ENCODE data around the gene DBF4B. TPM values are rescaled to one million over a fixed set of nuclear protein-coding genes. Genes with fewer than 3 reads are reported as not detected.

Gene DBF4B
- total RNA-seq, 1 experiment from 2014 or later = 32.9 TPM

- H3K4me3 Mint-ChIP-seq = no peak overlapping the region
- ATAC-seq (no peak), DNase-seq (ENCODE audit: low spot score) (no peak)
- no peaks in the 10 kb centered on the region for H3K9me3 Mint-ChIP-seq
- peaks cover 13% of the 10 kb centered on the region for H3K27me3 Mint-ChIP-seq (ENCODE audit: low read depth)
- TF ChIP-seq ZNF423 (CRISPR knock-in tag; IDR thresholded peaks at IDR 0.05) (peak; percentile 98), ZNF396 (CRISPR knock-in tag; IDR thresholded peaks at IDR 0.05; ENCODE audit: borderline replicate concordance) (no peak), ETV6 (CRISPR knock-in tag; IDR thresholded peaks at IDR 0.05) (no peak)
- H3K36me3 Mint-ChIP-seq = no peaks in the 10 kb centered on the region
- CTCF ChIA-PET = interaction anchor here (1.8 kb wide), 1 partner anchor 111 kb away, joined by 6 read pairs; no protein-coding TSS in a partner anchor
- no peak overlapping the region for H3K27ac Mint-ChIP-seq
- POLR2A ChIA-PET = interaction anchor here (0.5 kb wide), 1 partner anchor 100 kb away, joined by 9 read pairs; no protein-coding TSS in a partner anchor
- H3K4me1 Mint-ChIP-seq = peaks cover 11% of the 10 kb centered on the region
Observed at GRCh38 chr17:44767493-44767892, 59.0 kb downstream of the DBF4B start.

DNA sequence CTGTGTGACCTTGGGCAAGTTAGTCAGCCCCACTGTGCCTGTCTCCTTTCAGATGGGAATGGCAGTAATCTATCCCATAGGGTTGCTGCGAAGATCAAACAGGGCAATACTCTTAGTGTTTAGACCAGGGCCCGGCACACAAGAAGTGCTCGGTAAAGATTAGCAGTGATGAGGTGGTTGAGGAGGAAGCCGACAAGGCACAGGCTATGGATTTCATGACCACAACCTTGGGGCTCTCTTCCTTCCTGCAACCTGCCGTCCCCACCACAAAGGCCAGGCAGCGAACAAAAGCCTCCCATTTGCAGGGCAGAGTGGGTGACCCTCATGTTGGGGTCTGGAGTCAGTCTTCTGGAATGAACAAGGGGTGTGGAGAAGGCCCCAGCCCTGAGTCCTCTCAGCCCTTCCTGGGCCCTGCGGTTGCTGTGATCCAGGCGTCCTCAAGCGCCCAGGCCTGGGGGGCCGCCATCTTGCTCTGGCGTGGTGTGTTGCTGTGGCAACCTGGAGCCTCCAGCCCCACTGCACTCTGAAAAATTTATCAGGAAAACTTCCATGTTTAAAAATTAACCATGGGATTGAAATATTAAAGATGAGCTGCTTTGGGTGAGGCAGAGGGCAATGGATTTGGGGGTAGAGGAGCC is 60.2 kb downstream of the DBF4B start:
- no peak for ATAC-seq
- TF ChIP-seq ZNF138 (CRISPR knock-in tag; conservative IDR thresholded peaks at IDR 0.05) (no peak), OVOL2 (CRISPR knock-in tag; IDR thresholded peaks at IDR 0.05; ENCODE audit: borderline replicate concordance) (no peak), HMGXB4 (CRISPR knock-in tag; IDR thresholded peaks at IDR 0.05) (no peak), ESRRA (CRISPR knock-in tag; IDR thresholded peaks at IDR 0.05; ENCODE audit: borderline replicate concordance) (no peak), PRDM15 (CRISPR knock-in tag; IDR thresholded peaks at IDR 0.05) (no peak), JUN (CRISPR knock-in tag; IDR thresholded peaks at IDR 0.05) (no peak), ZNF281 (CRISPR knock-in tag; IDR thresholded peaks at IDR 0.05) (no peak), FOXK1 (CRISPR knock-in tag; IDR thresholded peaks at IDR 0.05) (no peak), ZNF416 (CRISPR knock-in tag; IDR thresholded peaks at IDR 0.05) (no peak), NFATC4 (CRISPR knock-in tag; IDR thresholded peaks at IDR 0.05) (no peak), TCF7 (CRISPR knock-in tag; IDR thresholded peaks at IDR 0.05; ENCODE audit: low read depth) (no peak), TEAD4 (CRISPR knock-in tag; IDR thresholded peaks at IDR 0.05) (no peak), NR1H2 (CRISPR knock-in tag; IDR thresholded peaks at IDR 0.05) (no peak)
- TF ChIP-seq, protein P1, sequence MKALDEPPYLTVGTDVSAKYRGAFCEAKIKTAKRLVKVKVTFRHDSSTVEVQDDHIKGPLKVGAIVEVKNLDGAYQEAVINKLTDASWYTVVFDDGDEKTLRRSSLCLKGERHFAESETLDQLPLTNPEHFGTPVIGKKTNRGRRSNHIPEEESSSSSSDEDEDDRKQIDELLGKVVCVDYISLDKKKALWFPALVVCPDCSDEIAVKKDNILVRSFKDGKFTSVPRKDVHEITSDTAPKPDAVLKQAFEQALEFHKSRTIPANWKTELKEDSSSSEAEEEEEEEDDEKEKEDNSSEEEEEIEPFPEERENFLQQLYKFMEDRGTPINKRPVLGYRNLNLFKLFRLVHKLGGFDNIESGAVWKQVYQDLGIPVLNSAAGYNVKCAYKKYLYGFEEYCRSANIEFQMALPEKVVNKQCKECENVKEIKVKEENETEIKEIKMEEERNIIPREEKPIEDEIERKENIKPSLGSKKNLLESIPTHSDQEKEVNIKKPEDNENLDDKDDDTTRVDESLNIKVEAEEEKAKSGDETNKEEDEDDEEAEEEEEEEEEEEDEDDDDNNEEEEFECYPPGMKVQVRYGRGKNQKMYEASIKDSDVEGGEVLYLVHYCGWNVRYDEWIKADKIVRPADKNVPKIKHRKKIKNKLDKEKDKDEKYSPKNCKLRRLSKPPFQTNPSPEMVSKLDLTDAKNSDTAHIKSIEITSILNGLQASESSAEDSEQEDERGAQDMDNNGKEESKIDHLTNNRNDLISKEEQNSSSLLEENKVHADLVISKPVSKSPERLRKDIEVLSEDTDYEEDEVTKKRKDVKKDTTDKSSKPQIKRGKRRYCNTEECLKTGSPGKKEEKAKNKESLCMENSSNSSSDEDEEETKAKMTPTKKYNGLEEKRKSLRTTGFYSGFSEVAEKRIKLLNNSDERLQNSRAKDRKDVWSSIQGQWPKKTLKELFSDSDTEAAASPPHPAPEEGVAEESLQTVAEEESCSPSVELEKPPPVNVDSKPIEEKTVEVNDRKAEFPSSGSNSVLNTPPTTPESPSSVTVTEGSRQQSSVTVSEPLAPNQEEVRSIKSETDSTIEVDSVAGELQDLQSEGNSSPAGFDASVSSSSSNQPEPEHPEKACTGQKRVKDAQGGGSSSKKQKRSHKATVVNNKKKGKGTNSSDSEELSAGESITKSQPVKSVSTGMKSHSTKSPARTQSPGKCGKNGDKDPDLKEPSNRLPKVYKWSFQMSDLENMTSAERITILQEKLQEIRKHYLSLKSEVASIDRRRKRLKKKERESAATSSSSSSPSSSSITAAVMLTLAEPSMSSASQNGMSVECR (CRISPR knock-in tag; IDR thresholded peaks at IDR 0.05; ENCODE audit: borderline replicate concordance) = no peak
- TF ChIP-seq, protein P2, sequence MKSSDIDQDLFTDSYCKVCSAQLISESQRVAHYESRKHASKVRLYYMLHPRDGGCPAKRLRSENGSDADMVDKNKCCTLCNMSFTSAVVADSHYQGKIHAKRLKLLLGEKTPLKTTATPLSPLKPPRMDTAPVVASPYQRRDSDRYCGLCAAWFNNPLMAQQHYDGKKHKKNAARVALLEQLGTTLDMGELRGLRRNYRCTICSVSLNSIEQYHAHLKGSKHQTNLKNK (CRISPR knock-in tag; IDR thresholded peaks at IDR 0.05) = no peak
- TF ChIP-seq, protein P3, sequence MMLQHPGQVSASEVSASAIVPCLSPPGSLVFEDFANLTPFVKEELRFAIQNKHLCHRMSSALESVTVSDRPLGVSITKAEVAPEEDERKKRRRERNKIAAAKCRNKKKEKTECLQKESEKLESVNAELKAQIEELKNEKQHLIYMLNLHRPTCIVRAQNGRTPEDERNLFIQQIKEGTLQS (CRISPR knock-in tag; conservative IDR thresholded peaks at IDR 0.05) = no peak

More for the DNA sequence above, 60.2 kb downstream of the DBF4B start:
- no peak for DNase-seq (ENCODE audit: low spot score)
- Mint-ChIP-seq H3K9me3 (no peaks in the 10 kb centered on the region), H3K4me1 (peaks cover 11% of the 10 kb centered on the region), H3K4me3 (no peak overlapping the region), H3K27ac (no peak overlapping the region), H3K27me3 (ENCODE audit: low read depth) (peaks cover 3% of the 10 kb centered on the region; the same call in 1 of the 2 replicates), H3K36me3 (no peaks in the 10 kb centered on the region)
- ChIA-PET POLR2A (interaction anchor here (1.2 kb wide), 1 partner anchor 60 kb away, joined by 4 read pairs; no protein-coding TSS in a partner anchor), CTCF (interaction anchor here (3.1 kb wide), 1 partner anchor 11 kb away, joined by 11 read pairs; no protein-coding TSS in a partner anchor)
